Measurements from ENCODE around the gene DSE.

DNA sequence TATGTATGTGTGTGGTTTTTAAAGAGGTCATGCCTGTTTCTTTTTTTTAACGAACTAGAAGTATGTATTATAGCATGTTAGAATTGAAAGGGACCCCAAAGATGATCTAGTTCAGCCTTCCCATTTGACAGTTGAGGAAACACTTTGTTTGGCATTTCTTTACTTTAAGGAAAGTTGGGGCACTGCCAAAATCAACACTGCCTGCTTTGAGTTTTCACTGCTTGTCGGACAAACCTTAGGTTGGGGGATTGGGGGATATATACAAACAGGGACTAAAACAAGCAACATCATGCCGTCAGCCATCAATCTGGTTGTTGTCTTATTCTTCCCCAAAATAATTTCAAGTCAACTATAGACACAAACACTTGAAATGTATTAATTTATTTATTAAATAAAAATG lies 76.3 kb downstream of the DSE start:
- no peak for TF ChIP-seq CTCF (IDR thresholded peaks at IDR 0.05; ENCODE audit: insufficient read depth, low read length, poor library complexity, severe bottlenecking)
- TF ChIP-seq EZH2phosphoT487 (conservative IDR thresholded peaks at IDR 0.05; ENCODE audit: low read length): no peak
